NCI-H345 treated with DMSO at 0.1 percent for 48 hours (cell line): ENCODE measurements around the gene MEGF6.

ENCODE experiments used
- DNase-seq: peaks from one replicate; lab custom pipeline; 2025; ENCODE audit not compliant: unreplicated experiment; lab: John Stamatoyannopoulos, UW

Gene MEGF6

DNA sequence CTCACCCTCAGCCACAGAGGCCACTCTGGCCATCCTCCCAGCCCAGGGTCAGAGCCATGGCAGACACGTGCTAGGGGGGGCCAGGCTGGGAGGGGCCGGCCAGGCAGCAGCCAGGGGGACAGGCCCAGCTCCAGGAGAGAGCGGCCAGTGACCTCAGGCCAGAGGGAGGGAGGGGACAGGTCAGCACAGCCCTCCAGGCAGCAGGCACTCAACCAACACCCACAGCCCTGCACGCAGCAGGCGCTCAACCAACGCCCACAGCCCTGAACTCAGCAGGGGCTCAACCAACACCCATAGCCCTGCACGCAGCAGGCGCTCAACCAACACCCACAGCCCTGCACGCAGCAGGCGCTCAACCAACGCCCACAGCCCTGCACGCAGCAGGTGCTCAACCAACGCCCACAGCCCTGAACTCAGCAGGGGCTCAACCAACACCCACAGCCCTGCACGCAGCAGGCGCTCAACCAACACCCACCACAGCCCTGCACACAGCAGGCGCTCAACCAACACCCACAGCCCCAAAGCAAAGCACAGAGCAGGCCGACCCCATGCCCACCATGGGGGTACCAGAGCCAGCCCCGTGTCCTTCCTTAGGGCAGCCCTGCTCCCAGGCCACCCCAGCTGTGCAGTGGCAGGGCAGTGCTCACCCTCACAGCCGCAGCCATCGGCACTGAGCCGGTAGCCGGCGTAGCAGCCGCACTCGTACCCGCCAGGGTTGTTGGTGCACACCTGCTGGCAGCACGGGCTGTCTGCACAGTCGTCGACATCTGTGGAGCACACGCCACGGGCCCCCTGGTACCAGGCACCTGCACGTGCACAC is 101.0 kb downstream of the MEGF6 start:
- DNase-seq = no peak

DNA sequence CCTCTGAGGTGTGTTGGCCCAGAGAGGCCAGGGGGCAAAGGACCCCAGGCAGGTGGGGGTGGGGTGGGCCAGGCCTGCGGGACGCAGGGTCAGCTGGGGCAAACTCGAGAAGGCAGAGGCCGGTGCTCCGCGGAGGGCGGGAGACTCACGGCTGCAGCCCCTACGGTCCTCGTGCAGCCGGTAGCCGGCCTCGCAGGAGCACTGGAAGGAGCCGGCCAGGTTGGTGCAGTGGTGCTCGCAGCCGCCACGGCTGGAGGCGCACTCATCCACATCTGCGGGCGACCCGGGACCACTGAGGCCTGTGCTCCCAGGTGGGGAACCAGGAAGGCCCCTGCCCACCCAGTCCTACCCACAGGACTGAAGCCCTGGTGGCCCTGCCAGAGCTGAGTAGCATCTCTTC is 101.6 kb downstream of the MEGF6 start:
- DNase-seq = no peak

DNA sequence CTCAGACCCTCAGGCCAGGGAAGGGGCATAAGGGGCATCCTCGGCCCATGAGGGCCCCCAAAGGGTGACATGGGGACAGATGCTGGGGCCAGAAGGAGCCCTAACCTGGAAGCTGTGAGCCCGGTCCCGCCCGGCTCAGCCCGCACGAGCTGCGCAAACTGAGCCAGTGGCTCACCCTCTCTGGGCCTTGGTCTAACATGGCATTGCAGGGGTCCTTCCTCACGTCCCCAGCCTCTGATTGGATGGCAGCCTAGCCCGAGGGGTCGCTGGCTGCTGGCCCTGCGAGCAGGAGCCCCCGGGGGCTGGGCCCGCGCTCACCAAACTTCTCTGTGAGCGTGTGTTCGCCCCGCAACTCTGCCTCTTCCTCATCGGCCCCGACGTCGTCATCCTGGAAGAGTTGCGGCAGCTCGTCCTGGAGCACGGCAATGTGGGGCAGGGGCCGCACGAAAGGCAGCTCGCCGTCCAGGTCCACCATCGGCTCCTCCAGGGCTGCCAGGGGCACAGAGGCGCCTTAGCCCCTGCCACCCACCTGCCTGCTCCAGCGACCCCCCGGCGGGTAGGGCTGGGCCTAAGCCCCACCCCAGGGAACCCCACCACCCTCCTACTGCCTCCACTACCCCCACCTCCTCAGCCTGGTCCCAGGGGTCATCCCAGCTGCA is 102.4 kb downstream of the MEGF6 start:
- no peak for DNase-seq

DNA sequence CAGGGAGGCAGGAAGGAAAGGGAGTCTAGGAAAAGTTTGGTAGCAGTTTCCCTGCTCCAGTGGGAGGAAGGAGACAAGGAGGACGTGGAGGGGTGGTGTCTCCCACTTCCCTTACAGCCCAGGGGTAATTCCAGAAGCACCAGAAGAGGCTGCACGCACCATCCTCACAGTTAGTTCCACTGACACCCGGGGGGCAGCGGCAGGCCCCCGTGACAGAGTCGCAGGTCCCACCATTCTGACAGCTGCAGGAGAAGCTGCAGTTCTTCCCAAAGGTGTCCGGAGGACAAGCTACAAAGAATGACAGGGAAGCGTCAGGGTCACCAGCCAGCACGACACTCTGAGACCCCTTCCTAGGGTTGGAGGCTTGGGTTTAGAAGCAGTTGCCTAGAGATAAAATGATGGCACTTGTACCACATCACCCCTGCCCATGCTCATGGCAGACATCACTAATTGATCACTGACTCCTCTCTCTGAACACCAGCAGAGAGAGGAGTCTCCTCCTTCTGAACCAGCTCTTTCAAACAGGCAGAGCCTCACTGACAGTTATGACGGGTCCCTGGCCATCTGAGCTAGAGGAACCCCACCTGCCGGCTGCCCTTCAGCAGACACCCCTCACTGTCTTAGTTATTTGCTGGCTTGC is 103.6 kb downstream of the MEGF6 start:
- no peak for DNase-seq

DNA sequence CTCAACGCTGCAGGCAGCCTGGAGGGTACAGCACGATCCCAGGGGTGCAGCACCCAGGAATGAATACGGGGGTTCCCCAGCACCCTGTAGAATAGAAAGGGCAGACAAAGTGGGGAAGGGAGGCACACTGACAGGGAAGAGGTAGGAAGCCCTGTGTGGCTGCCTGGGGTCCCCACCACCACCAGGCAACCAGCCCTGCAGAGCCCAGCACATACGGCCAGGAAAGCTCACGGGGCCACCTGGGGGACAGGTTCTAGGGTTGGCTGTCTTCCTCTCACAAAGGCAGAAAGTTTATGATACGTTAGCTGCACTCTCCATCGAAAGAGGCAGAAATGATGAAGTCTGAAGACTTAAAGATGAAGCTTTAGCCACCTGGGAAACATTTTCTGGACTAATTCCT is 104.4 kb downstream of the MEGF6 start:
- DNase-seq = no peak

DNA sequence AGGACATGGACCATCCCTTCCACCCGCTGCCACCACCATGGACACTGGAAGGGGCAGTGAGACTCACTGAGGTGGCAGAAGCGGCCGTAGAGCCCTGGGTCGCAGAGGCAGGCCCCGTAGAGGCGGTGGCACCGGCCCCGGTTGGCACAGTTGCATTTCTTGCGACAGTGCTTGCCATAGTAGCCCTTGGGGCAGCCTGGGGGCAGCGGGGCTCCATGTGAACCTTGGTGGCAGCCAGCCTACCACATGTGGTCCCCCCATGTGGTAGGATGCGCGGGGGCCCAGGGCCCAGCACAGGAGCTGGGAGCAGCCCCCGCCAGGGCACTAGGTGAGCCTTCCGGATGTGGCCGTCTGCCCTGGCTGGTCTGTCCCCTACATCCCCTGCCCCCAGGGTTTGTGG is 105.3 kb downstream of the MEGF6 start:
- DNase-seq = no peak

DNA sequence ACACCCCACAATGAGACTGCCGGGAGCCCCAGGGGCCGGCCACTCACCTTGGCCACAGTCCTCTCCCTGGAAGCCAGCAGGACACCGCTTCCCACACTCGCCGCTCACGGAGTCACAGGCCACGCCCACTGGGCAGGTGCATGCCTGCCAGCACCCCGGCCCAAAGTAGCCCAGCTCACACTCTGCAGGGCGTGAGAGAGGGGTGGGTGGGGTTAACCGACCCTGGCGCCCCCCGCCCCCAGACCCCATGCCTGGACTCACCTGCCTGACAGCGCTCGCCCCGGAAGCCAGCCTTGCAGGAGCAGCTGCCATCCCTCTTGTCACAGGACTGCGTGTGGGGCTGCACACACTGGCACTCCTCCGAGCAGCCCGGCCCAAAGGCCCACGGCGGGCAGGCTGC is 106.1 kb downstream of the MEGF6 start:
- no peak for DNase-seq

DNA sequence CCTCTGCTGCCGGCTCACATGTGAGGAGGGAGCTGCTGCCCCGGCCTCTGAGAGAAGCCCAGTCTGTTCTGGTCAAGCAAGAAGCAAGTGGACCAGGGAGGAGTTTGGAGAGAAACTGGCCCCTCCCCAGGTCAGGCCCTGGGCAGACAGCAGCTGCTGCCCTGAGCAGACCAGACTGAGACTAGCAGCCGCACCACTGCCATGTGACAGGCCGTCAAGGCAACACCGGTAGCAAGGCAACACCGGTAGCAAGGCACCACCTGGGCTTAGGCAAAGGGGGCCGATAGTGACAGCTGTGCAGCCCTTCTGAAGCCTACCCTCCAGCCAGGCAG is 106.5 kb downstream of the MEGF6 start:
- no peak for DNase-seq

DNA sequence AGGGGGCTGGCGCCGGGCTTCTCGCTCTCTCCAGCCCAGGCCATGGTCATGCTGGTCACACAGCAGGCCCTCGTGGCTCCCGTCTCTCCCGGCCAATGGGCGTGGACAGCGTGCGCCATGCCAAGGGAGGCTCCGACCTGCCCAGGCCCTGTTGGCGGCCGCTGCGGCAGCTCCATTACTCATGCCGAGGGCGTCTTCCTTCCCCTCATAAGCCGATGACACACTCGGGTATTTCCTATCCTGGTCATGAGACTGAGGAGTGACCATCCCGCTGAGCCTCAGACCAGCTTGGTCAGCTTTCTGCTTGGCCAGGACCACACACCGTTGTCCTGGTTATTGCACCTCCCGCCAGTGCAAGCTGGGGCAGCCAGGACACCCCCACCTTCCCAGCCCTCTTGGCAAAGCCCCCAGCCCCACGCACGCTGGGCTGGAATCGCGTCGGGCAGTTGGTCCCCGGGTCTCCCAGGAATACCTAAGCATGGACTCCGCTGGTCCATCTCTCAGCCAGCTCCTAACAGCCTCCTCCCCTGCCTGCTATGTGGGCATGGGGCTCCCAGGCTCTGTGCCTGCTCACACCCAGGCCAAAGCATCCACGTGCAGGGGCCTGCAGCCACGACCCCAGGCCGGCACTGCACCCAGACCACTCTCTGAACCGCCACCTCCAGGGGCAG is 107.0 kb downstream of the MEGF6 start:
- DNase-seq = no peak

DNA sequence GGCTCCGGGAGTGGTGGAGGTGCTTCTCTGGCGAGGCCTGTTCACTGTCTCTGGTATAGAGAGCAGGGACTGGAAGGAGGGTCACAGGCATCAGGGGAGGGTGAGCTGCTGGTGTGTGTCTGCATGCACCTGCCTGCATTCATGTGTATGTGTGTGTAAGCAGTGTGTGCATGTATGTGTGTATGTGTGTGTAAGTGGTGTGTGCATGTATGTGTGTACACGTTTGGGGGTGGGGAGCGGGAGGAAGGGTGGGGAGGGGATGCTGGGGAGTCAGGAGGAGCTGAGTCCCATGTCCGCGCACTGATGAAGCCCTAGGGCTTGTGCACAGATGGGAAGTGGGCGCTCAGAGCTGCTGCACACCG is 107.8 kb downstream of the MEGF6 start:
- DNase-seq = no peak

DNA sequence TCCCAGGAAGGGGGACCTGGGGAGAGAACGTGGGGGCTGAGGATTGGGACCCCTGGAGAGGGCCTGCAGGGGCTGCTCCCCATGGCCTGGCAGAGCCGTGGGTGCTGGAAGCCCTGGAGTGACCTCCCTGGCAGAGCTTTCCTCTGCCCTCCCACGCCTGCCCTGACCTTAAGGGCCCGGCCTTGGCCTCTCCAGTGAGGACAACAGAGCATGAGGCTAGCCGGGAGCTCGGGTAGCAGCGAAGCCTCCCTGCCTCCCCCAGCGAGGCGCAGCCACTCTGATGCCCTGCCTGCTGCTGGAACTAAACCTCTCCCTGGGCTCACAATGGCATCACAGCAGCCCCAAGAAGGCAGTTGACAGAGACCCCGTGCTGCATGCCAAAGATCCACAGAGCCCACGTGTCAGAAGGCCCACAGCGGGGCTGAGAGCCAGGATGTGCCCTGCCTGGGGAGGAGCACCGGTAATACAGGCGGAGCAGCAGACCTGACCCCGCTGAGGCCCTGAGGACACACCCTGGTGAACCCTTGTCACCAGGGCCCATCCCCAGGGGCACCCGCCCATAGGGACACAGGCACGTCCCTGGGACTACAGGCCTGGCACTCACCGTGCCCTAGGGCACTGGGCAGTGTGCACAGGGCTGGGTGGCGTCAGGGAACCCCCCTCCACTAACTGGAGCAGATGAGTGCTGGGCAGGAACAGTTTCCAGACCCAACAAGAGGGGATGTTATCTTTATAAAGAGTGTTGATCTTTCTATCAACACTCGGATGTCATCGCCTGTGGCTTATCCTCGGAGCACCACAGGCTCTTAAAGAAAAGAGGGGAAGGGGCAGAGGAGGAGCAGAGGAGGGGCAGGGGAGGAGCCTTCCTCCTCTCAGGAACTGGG is 108.4 kb downstream of the MEGF6 start:
- no peak for DNase-seq

DNA sequence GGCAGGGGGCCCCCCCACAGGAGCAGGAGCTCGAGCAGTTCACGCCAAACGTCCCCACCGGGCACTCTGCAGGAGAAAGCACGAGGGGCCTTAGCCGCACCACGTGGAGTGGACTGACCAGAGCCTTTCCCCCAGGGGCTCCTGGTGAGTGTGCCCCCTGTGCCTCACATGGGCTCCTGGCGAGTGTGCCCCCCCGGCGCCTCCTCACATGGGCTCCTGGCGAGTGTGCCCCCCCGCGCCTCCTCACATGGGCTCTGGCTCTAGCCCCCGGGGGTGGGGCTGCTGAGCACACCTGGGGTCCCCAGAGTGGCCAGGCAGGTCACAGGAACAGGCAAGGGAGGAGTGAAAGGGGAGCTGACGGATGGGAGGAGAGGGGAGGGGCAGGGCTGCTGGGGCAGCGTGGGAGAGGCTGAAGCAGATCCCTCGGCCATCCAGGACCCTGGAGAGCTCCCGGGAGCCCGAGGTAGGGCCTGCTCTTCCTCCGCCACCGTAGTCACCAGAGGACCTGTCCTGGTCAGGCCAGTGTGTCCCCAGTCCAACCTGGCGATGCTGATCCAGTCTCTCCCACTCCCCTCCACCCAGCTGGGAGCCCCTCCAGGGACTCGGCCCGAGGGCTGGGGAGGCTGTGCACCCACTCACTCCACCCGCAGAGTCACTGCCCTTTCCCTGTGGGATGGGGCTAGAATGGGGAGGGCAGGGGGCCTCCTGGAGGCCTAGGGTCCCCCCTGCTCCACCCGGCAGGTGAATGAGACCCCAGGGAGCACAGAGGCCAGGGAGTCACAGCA is 109.3 kb downstream of the MEGF6 start:
- DNase-seq = no peak

DNA sequence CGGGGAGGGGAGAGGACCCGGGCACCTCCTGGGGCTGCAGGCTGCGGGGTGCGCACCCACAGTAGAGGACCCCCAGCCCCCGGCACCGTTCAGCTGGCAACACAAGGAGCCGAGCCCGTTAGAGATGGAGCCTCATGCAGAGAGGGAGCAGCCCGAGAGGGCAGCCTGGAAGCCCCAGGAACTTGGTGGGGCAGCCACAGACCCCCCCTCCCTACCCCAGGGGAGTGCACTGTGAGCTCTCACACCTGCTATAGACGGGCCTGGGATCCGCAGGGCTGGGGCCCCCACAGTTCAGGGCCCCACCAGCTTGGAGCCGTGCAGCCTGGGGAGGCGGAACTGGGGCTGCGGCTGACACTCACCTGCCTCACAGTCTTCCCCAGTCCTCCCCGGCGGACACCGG is 109.9 kb downstream of the MEGF6 start:
- DNase-seq = no peak

DNA sequence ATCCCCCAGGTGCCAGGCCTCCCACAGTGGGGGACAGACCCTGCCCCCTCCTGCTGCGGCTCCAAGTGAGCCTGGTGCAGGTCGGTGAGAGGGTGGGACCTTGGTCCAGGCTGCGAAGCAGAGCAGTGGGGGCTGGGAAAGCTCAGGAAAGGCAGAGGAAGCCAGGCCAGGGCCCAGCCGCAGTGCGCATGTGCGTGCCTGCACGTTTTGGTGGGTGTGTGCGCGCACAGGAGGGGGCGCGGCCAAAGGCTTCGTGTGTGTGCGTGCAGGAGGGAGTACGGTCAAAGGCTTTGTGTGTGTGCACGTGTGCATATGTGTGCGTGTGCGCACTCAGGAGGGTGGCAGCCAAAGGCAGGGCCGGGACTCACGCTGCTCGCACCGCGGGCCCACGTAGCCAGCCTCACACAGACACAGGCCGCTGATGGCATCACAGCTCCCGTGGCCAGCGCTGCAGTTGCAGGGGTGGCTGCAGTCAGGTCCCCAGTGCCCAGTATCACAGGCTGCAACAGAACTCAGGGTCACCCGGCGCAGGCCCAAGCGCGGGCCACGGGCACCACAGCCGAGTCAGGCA is 111.0 kb downstream of the MEGF6 start:
- DNase-seq = no peak

DNA sequence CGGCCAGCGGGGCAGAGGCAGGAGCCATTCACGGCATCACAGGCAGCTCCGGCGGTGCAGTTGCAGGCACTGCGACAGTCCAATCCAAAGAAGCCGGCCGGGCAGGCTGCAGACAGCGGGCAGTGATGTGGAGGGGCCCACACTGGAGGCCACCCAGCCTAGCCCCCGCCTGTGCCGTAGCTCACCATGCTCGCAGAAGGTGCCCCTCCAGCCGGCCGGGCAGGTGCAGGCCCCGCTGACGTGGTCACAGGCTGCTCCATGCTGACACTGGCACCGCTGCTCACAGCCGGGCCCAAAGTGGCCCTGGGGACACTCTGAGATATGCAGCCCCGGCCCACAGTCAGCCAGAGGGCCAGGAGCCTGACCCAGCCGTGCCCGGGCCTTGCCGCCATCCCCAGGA is 111.7 kb downstream of the MEGF6 start:
- DNase-seq = no peak

DNA sequence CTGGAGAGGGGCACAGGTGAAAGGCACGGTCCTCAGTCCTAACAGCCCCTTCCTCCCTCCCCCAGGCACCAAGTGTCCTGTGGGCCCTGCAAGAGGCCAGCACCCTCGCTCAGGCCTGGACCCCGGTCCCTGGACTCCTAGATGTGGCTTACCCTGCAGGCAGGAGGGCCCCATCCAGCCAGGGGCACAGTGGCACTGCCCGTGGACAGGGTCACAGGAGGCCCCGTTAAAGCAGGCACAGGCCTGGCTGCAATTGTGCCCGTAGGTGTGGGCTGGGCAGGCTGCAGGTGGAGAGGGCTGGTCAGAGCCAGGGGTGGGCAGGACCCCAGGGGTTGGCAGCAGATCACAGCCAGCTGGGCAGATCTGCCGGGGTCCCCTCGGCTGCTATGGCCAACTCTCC is 112.3 kb downstream of the MEGF6 start:
- no peak for DNase-seq

DNA sequence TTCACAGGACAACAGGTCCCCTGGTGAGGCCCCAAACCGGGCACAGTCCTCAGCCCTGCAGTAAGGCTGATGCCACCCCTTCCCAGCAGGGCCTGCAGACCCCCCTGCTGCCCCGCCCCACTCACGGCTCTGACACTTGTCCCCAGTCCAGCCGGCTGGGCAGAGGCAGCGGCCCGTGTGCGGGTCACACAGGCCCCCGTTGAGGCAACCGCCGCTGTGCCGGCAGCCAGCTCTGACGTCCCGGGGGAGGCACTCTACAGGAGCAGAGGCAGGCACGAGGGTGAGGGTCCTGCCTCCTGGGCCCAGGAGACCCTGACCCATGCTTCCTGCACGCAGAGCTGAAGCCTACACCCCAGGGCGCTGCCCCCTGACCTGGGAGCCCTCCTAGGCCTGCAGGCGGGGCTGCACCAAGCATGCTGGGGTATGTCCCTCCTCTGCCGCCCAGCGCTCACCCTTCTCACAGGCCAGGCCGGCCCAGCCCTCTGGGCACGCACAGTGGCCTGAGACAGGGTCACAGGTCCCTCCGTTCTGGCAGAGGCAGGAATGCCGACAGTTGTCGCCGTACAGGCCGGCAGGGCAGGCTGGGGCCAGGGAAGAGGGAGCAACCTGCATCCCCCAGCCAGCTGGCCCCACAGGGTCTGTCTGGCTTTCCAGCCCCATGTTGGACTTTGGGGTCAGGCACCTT is 112.9 kb downstream of the MEGF6 start:
- DNase-seq = no peak

DNA sequence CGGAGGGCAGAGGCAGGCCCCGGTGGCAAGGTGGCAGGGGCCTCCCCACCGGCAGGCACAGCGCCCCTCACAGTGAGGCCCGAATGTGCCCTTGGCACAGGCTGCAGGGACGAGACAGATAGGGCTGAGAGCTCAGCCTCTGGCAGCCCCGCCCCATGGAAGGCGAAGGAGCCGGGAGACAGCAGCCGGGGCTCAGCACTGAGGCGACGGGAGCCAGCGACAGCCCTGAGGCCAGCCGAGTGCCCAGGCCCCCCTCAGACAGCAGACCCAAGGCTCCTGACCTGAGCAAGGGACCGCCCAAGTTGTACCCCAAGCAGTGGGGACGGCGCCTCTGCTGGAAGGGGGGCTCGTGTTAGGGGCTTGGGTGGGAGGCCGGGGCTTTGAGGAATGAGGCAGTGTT is 113.8 kb downstream of the MEGF6 start:
- no peak for DNase-seq

DNA sequence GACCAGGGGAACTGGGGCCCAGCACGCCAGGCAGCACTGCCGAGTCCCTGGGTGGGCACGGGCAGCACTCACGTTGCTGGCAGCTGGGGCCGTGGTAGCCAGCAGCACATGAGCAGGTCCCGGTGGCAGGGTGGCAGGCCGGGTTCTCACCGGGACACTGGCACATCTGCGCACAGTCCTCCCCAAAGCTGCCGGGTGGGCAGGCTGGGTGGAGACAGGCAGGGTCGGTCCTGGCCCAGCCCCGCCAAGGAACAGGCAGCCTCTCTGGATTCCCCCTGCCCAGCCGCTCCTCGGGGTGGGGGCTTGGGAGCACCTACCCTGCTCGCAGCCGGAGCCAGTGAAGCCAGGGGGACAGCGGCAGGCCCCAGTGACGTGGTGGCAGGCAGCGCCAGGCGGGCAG is 114.4 kb downstream of the MEGF6 start:
- DNase-seq = no peak
